Measurements from ENCODE around the gene ANKUB1. TPM values are rescaled to one million over a fixed set of nuclear protein-coding genes. Genes with fewer than 3 reads are reported as not detected.

Gene ANKUB1
- total and polyA plus RNA-seq, 2 experiments from 2014 or later = not detected

GRCh38 chr3:149810846-149811245 is 18.5 kb upstream of the ANKUB1 start:
- H3K4me2 ChIP-seq = no peak overlapping the region
- H2AFZ ChIP-seq = no peak overlapping the region
- H3K4me3 ChIP-seq = no peak overlapping the region
- 83% methylated on average over 2 of the region's 2 CpGs for WGBS (ENCODE audit: low lambda C conversion rate, missing lambda C conversion rate)
- H4K20me1 ChIP-seq (ENCODE audit: insufficient read depth, poor library complexity, severe bottlenecking) = peaks cover 11% of the 10 kb centered on the region
- no peak for TF ChIP-seq EZH2 (IDR thresholded peaks at IDR 0.05; ENCODE audit: borderline replicate concordance)
- no peak for TF ChIP-seq EZH2phosphoT487 (IDR thresholded peaks at IDR 0.05; ENCODE audit: low read depth, severe bottlenecking, unreplicated experiment)
- no peak for TF ChIP-seq CTCF (IDR thresholded peaks at IDR 0.05; ENCODE audit: poor library complexity)
- H3K36me3 ChIP-seq (replicated peaks; ENCODE audit: insufficient read depth, low read depth) = no peaks in the 10 kb centered on the region
- H3K9me3 ChIP-seq (ENCODE audit: low read depth) = no peaks in the 10 kb centered on the region
- DNase-seq (ENCODE audit: low spot score) = no peak
- no peaks in the 10 kb centered on the region for H3K9me2 ChIP-seq (replicated peaks; ENCODE audit: insufficient read depth)
- H3K4me1 ChIP-seq (ENCODE audit: insufficient read depth) = peaks cover 21% of the 10 kb centered on the region
- H3K27me3 ChIP-seq = no peaks in the 10 kb centered on the region
- peaks cover 20% of the 10 kb centered on the region for H3K79me2 ChIP-seq
- H3K27ac ChIP-seq = no peak overlapping the region

GRCh38 chr3:149809699-149810098 is 17.3 kb upstream of the ANKUB1 start:
- Histone ChIP-seq H4K20me1 (ENCODE audit: insufficient read depth, poor library complexity, severe bottlenecking) (peaks cover under 1% of the 10 kb centered on the region), H3K4me1 (ENCODE audit: insufficient read depth) (peaks cover 11% of the 10 kb centered on the region), H3K9me3 (ENCODE audit: low read depth) (no peaks in the 10 kb centered on the region), H3K4me2 (no peak overlapping the region), H3K4me3 (no peak overlapping the region), H3K79me2 (peaks cover 9% of the 10 kb centered on the region), H3K36me3 (replicated peaks; ENCODE audit: insufficient read depth, low read depth) (no peaks in the 10 kb centered on the region), H3K9me2 (replicated peaks; ENCODE audit: insufficient read depth) (no peaks in the 10 kb centered on the region), H3K27me3 (no peaks in the 10 kb centered on the region), H2AFZ (no peak overlapping the region), H3K27ac (no peak overlapping the region)
- no peak for DNase-seq (ENCODE audit: low spot score)
- TF ChIP-seq EZH2phosphoT487 (IDR thresholded peaks at IDR 0.05; ENCODE audit: low read depth, severe bottlenecking, unreplicated experiment) (no peak), EZH2 (IDR thresholded peaks at IDR 0.05; ENCODE audit: borderline replicate concordance) (no peak), CTCF (IDR thresholded peaks at IDR 0.05; ENCODE audit: poor library complexity) (no peak)

GRCh38 chr3:149808209-149808829 is 16.0 kb upstream of the ANKUB1 start:
- H3K9me2 ChIP-seq (replicated peaks; ENCODE audit: insufficient read depth) = no peaks in the 10 kb centered on the region
- H3K27ac ChIP-seq = no peak overlapping the region
- H3K4me3 ChIP-seq = no peak overlapping the region
- H4K20me1 ChIP-seq (ENCODE audit: insufficient read depth, poor library complexity, severe bottlenecking) = no peaks in the 10 kb centered on the region
- H3K4me1 ChIP-seq (ENCODE audit: insufficient read depth) = peaks cover 7% of the 10 kb centered on the region
- no peak overlapping the region for H3K4me2 ChIP-seq
- TF ChIP-seq EZH2 (IDR thresholded peaks at IDR 0.05; ENCODE audit: borderline replicate concordance) (no peak), CTCF (IDR thresholded peaks at IDR 0.05; ENCODE audit: poor library complexity) (peak; percentile 89)
- no peaks in the 10 kb centered on the region for H3K27me3 ChIP-seq
- 26% methylated on average over 4 of the region's 4 CpGs for WGBS (ENCODE audit: low lambda C conversion rate, missing lambda C conversion rate)
- no peak overlapping the region for H2AFZ ChIP-seq
- H3K36me3 ChIP-seq (replicated peaks; ENCODE audit: insufficient read depth, low read depth) = no peaks in the 10 kb centered on the region
- no peaks in the 10 kb centered on the region for H3K9me3 ChIP-seq (ENCODE audit: low read depth)
- DNase-seq (ENCODE audit: low spot score) = peak; percentile 86
- no peaks in the 10 kb centered on the region for H3K79me2 ChIP-seq

Measured in hepatocyte (in vitro differentiated cells).